GM19467 (cell line): ENCODE data around the gene PSTPIP1.
A peak's percentile ranks its signal among the peaks of the same experiment; 100 is the strongest.

ENCODE experiments used
- ATAC-seq: cut with Tn5 transposase; IDR thresholded peaks from one replicate; pipeline ENCODE4 v1.9.1; 2021; ENCODE audit warnings: mild to moderate bottlenecking, moderate library complexity; ENCODE audit not compliant: unreplicated experiment

Gene PSTPIP1

GRCh38 chr15:76978522-76979330 lies 16.2 kb upstream of the PSTPIP1 start:
- no peak for ATAC-seq

DNA sequence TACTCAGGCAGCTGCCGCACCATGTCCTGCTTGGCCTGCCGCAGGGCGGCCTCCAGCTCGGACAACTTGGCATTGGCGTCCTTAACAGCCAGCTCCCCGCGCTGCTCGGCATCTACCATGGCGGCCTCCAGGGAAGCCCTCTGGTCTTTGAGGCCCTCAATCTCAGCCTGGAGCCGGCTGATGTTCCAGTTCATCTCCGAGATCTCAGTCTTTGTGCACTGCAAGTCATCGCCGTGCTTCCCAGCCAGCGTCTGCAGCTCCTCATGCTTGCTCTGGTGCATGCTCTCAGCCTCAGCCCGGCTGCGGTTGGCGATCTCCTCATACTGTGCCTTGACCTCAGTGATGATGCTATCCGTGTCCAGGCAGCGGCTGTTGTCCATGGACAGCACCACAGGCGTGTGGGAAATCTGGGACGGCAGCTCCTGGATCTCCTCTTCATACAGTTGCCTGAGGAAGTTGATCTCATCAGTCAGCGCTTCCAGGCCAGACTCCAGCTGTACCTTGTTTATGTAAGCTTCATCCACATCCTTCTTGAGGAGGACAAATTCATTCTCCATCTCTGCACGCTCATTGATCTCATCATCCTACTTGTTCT lies 15.5 kb upstream of the PSTPIP1 start:
- no peak for ATAC-seq

DNA sequence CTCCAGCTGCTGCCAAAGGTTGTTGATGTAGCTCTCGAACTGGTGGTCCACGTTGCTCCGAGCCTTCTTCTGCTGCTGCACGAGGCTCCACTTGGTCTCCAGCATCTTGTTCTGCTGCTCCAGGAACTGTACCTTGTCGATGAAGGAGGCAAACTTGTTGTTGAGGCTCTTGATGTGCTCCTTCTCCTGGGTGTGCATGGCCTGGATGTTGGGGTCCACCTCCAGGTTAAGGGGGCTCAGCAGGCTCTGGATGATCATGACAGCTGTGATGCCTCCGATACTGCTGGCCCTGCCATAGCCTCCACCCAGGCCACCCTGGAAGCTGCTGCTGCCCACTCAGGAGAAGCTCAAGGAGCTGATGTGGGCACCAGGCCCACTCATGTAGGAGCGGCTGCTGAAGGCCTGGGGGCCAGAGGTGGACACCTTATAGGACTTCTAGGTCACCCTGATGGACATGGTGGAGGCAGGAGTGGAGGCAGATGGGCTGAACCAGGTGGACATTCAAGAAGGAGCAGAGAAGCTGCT lies 14.9 kb upstream of the PSTPIP1 start:
- ATAC-seq: no peak

GRCh38 chr15:76982356-76982755 lies 12.6 kb upstream of the PSTPIP1 start:
- ATAC-seq: no peak

- ATAC-seq: no peak
Measured at GRCh38 chr15:76982756-76983155, 12.2 kb upstream of the PSTPIP1 start.

- ATAC-seq: no peak
Measured at GRCh38 chr15:76983590-76984375, 11.1 kb upstream of the PSTPIP1 start.

DNA sequence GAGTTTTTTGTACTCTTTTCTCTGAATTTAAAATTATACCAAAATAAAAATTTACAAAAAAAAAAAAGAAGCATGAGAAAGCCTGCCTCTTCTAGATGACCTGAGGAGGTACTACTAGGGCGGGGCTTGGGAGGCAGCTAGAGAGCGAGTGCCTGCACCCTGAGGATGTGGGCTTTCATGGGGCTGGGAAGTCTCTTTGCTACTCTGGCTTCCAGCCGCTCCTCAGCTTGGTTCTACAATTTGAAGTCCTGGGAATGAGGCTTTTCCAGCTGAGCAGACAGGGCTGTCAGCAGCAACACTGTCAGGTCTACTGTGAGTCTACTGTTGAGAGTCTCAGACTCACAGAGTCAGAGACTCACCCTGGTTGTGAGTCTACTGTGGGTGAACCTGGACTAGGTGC lies 8.2 kb upstream of the PSTPIP1 start:
- no peak for ATAC-seq

- no peak for ATAC-seq
Measured at GRCh38 chr15:76987276-76987675, 7.7 kb upstream of the PSTPIP1 start.

DNA sequence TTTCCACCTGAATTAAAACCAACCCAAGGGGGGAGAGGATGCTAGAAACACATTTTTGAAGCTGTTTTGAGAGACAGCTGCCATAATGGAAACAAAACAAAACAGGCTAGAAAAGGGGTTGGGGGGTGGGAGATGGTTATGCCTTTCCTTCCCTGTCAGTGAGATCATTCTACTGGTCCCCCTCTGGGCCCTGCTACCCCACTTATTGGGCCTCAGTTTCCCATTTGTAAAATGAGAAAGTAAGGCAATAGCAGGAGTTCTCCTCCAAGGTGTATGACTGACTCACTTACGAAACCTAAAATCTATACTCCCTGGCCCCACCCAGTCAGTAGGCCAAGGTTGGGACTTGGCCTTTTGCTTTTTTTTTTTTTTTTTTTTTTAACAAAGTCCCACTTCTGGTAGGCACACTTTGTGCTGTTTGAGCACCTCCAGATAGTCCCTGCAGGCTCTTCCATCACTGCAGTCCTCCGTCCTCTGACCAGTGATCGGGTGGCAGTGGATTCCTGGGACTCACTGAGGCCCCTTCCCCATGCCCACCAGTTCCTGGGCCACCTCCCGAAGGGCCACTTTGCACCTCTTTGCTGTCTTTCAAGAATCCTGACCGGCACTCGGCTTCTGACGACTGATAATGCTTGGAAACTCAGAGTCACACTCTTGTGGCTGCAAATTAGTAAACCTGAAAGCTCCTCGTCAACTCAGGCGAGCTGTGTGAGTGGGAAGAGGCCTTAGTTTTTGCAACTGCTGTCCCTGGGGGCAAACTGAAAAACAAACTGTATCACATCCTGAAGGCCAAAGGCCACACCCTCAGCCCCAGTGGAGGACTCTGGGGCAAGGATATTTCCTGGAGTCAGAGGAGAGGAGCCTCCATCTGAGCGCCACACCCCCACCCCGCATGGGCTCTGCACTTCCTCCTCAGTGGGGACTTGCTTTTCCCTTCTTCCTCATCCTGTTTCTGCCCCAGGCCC lies 6.7 kb upstream of the PSTPIP1 start:
- peak; percentile 61 for ATAC-seq

GRCh38 chr15:76988867-76989780 lies 5.8 kb upstream of the PSTPIP1 start:
- peak; percentile 16 for ATAC-seq

DNA sequence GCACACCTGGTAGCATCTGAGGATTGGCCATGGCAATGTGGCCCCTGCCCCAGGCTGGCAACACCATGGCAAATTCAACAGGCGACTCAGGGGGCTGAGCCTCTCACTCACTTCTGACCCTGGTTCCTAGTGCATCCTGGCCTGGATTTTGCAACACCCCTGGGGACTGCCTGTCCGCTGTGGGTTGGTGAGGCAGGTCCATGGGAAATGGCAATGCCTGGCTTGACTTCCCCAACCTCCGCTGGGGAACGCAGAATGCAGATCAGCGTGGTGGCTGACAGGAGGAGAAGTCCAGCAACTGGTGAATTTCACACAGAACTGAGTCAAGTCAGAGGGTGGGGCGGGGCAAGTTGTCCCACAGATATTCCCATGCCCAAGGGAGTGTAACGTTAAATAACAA lies 3.9 kb upstream of the PSTPIP1 start:
- no peak for ATAC-seq

- ATAC-seq: no peak
Measured at GRCh38 chr15:76991741-76992645, 2.9 kb upstream of the PSTPIP1 start.

DNA sequence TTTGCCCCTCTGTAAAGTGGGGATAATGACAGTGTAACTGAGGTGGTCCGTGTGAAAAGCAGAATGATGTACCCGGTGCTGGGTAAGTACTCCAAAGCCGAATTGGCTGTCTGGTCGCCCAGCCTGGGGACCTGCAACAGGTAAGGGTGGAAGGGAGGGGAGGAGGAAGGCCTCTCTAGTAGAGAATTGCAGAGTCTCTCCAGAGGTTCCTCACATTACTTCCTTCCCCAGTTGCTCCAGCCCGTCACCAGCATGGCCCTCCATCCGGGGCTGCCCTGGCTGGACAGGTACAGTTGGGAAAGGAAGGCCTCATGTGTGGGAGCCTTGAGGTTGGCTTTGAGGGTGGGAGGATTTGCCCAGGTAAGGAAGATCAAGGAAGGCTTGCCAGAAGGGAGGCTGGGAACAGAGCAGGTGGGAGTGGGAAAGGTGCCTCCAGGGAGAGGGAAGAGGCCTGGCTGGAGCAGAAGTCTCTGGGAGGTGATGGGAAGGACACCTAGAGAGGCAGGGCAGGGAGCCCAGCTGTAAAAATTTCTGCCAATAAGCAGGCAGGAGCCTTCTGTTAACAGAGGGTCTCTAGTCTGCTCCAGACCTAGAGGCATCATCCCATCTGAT lies 1.7 kb upstream of the PSTPIP1 start:
- no peak for ATAC-seq

GRCh38 chr15:76994001-76994400 lies 925 bp upstream of the PSTPIP1 start:
- ATAC-seq: no peak

DNA sequence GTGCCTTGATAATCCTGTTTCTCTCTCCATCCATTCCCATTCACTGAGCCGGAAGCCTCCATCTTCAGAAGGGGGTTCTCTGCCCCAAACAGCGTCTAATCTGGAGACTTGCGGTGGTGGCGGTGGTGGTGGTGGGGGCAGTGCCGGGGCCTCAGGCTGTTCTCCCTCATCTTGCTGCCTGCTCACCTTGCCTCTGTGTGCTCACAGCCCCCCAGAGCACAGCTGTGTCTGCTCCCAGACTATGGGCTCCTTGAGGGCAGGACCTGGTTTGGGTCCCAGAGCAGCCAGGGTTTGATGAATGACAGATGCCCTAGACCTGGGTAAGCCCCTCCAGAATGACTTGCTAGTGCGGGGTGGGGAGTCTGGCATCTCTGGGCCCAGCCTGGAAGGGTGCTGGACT lies 430 bp upstream of the PSTPIP1 start:
- no peak for ATAC-seq

- no peak for ATAC-seq
Measured at GRCh38 chr15:76996076-76996525, 1.2 kb downstream of the PSTPIP1 start.

DNA sequence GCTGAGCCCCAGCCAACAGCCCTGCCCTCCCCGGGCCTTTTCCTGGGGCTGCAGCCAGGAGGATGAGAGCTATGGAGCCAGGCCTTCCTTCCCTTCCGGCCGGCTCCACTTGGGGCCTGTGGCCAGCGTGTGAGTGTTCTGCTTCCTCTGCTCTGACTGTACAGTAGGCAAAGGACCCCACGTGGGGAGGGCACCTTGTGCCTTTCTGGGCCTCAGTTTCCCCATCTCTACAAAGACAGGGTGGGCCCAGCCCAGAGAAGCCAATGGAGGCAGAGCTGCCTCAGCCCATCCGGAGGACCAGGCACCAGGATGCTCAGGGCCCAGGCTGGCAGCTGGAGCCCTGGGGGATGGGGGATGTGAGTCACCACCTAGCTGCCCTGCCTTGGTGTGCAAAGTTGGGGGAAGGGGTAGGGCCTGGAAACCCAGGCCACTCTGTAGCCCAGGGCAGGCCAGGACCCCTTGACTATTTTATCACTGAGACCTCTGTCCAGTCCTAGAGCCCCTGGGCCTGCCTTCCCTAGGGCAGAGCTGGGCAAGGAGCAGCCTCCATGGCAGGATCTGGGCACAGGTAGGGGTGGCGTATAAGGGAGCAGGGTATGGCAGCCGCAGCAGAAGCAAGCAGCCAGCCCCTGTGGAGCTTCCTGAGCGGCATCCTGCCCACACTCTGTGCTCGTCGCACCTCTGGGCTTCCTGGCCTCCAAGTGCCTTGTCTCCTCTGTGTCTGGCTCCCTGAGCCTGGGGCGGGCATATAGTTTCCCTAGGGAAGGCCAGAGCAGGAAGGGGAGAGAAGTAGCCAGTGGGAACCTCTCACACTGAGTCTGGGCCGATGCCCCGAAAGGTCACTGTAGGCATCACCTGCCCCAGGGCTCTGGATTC lies 1.8 kb downstream of the PSTPIP1 start:
- no peak for ATAC-seq
